ENCODE results near the gene HEXD.

HEXD gene

GRCh38 chr17:82461827-82462524 lies 43.8 kb downstream of the HEXD start:
- no peak for DNase-seq

- DNase-seq = no peak
Measured at GRCh38 chr17:82463391-82463790, 45.2 kb downstream of the HEXD start.

- no peak for DNase-seq
Measured at GRCh38 chr17:82463925-82464566, 45.9 kb downstream of the HEXD start.

- no peak for DNase-seq
Measured at GRCh38 chr17:82464567-82464929, 46.4 kb downstream of the HEXD start.

GRCh38 chr17:82465023-82465603 lies 47.0 kb downstream of the HEXD start:
- no peak for DNase-seq

GRCh38 chr17:82468692-82469091 lies 50.5 kb downstream of the HEXD start:
- DNase-seq = no peak

- no peak for DNase-seq
Measured at GRCh38 chr17:82470065-82470464, 51.9 kb downstream of the HEXD start.

- DNase-seq = no peak
Measured at GRCh38 chr17:82474223-82475010, 56.3 kb downstream of the HEXD start.

GRCh38 chr17:82475458-82475857 lies 57.3 kb downstream of the HEXD start:
- DNase-seq = no peak

- DNase-seq = no peak
Measured at GRCh38 chr17:82477934-82478333, 59.8 kb downstream of the HEXD start.

- DNase-seq = no peak
Measured at GRCh38 chr17:82479602-82480001, 61.5 kb downstream of the HEXD start.

GRCh38 chr17:82480318-82480717 lies 62.2 kb downstream of the HEXD start:
- DNase-seq = no peak

GRCh38 chr17:82483204-82483660 lies 65.1 kb downstream of the HEXD start:
- no peak for DNase-seq

- no peak for DNase-seq
Measured at GRCh38 chr17:82483836-82484235, 65.7 kb downstream of the HEXD start.

GRCh38 chr17:82486231-82487094 lies 68.3 kb downstream of the HEXD start:
- no peak for DNase-seq

- DNase-seq = no peak
Measured at GRCh38 chr17:82487910-82488309, 69.8 kb downstream of the HEXD start.

GRCh38 chr17:82489117-82489516 lies 71.0 kb downstream of the HEXD start:
- no peak for DNase-seq

GRCh38 chr17:82489851-82490511 lies 71.8 kb downstream of the HEXD start:
- DNase-seq = no peak

GRCh38 chr17:82490512-82491195 lies 72.5 kb downstream of the HEXD start:
- peak; percentile 76 to 90 (median 77) for DNase-seq

- no peak for DNase-seq
Measured at GRCh38 chr17:82491196-82491530, 73.0 kb downstream of the HEXD start.

- no peak for DNase-seq
Measured at GRCh38 chr17:82491533-82491932, 73.4 kb downstream of the HEXD start.
